SK-N-SH (cell line): ENCODE results near the gene RUFY3. TPM values are rescaled to one million over a fixed set of nuclear protein-coding genes. Genes with fewer than 3 reads are reported as not detected.

ENCODE experiments used
- CTCF ChIA-PET: fragments of 300-600, 350-600 bp; formaldehyde crosslinking; extraction: SDS; loops from one replicate; lab custom pipeline; 2021; lab: Yijun Ruan, JAX
- POLR2A ChIA-PET: fragments of 350-600 bp; sonication (Branson Sonifier 250); formaldehyde crosslinking; extraction: SDS; loops from one replicate; lab custom pipeline; 2020; ENCODE audit warnings: antibody characterized with exemption, inconsistent platforms; lab: Yijun Ruan, JAX
- DNase-seq: peaks from one replicate; pipeline ENCODE4 v3.0.0; 2012
- H2AFZ ChIP-seq: fragments of 200-600 bp; sonication (generic); 2 replicates; pipeline ENCODE4 v1.8.1; 2016; ENCODE audit warnings: antibody characterized with exemption, mild to moderate bottlenecking, low read depth
- H3F3A ChIP-seq: fragments of 200-600 bp; sonication (generic); replicated peaks from 2 replicates; pipeline ENCODE3; 2016; ENCODE audit warnings: antibody characterized with exemption, mild to moderate bottlenecking; ENCODE audit not compliant: insufficient read depth
- H3K27ac ChIP-seq, 2 experiments: fragments of 200-500 bp in 1 of 2; fragments of 200-600 bp in 1 of 2; sonication (Bioruptor generic) in 1 of 2; sonication (generic), shearing (Covaris generic) in 1 of 2; 2 replicates each; pipeline versions ENCODE4 v1.5.1 to v1.6.1; 2014 to 2016; ENCODE audit warnings: low read depth in 2 of 2, inconsistent platforms in 1 of 2, low read length in 1 of 2, mild to moderate bottlenecking in 1 of 2, mixed read lengths in 1 of 2
- H3K27me3 ChIP-seq: fragments of 200-600 bp; sonication (generic), shearing (Covaris generic); 2 replicates; pipeline ENCODE4 v1.6.1; 2016; ENCODE audit warnings: mixed run types; ENCODE audit not compliant: insufficient read depth
- H3K36me3 ChIP-seq, 2 experiments: fragments of 200-500 bp in 1 of 2; fragments of 200-600 bp in 1 of 2; sonication (Bioruptor generic) in 1 of 2; sonication (generic) in 1 of 2; replicated peaks in 1 of 2; 2 replicates each; pipeline versions ENCODE3 to v1.5.1; 2014 to 2016; ENCODE audit warnings: low read length in 1 of 2, mild to moderate bottlenecking in 1 of 2; ENCODE audit not compliant: insufficient read depth in 2 of 2, control insufficient read depth in 1 of 2
- H3K4me1 ChIP-seq, 2 experiments: fragments of 200-500 bp in 1 of 2; fragments of 200-600 bp in 1 of 2; sonication (Bioruptor generic) in 1 of 2; sonication (generic), shearing (Covaris generic) in 1 of 2; 2 replicates each; pipeline versions ENCODE4 v1.5.1 to v1.6.1; 2014 to 2016; ENCODE audit warnings: low read depth in 1 of 2, low read length in 1 of 2, mixed run types in 1 of 2; ENCODE audit not compliant: insufficient read depth in 2 of 2, control insufficient read depth in 1 of 2
- H3K4me2 ChIP-seq: fragments of 200-600 bp; sonication (generic), shearing (Covaris generic); 2 replicates; pipeline ENCODE4 v1.6.1; 2017; ENCODE audit warnings: mixed run types
- H3K4me3 ChIP-seq, 2 experiments: fragments of 200-500 bp in 1 of 2; fragments of 200-600 bp in 1 of 2; sonication (Bioruptor generic) in 1 of 2; sonication (generic), shearing (Covaris generic) in 1 of 2; 2 replicates each; pipeline versions ENCODE4 v1.5.1 to v1.8.1; 2014 to 2016; ENCODE audit warnings: low read depth in 2 of 2, inconsistent platforms in 1 of 2, low read length in 1 of 2, mild to moderate bottlenecking in 1 of 2, mixed read lengths in 1 of 2, moderate library complexity in 1 of 2
- H3K79me2 ChIP-seq: fragments of 200-600 bp; sonication (generic); 2 replicates; pipeline ENCODE4 v1.8.1; 2017; ENCODE audit warnings: mild to moderate bottlenecking; ENCODE audit not compliant: insufficient read depth
- H3K9ac ChIP-seq: fragments of 200-600 bp; sonication (generic); 2 replicates; pipeline ENCODE4 v1.6.1; 2017; ENCODE audit warnings: mixed run types
- H3K9me2 ChIP-seq: fragments of 200-600 bp; sonication (generic); 2 replicates; pipeline ENCODE4 v1.6.1; 2017; ENCODE audit warnings: mixed run types
- H3K9me3 ChIP-seq: fragments of 200-600 bp; sonication (generic); 2 replicates; pipeline ENCODE4 v1.6.1; 2017; ENCODE audit warnings: mixed run types, mild to moderate bottlenecking, moderate library complexity
- H4K20me1 ChIP-seq: fragments of 200-600 bp; sonication (generic); 2 replicates; pipeline ENCODE4 v1.6.1; 2017; ENCODE audit warnings: mild to moderate bottlenecking, mixed run types; ENCODE audit not compliant: insufficient read depth
- CHD2 ChIP-seq: fragments of 150-350 bp; IDR thresholded peaks from 2 replicates; pipeline ENCODE4 v1.6.1; 2018; ENCODE audit warnings: low read length; ENCODE audit not compliant: partially characterized antibody
- CTCF ChIP-seq: fragments of 200-600 bp; sonication (generic); IDR thresholded peaks from 2 replicates; pipeline ENCODE4 v1.6.1; 2017; ENCODE audit warnings: antibody characterized with exemption, mild to moderate bottlenecking, moderate library complexity
- ELF1 ChIP-seq: IDR thresholded peaks from 2 replicates; pipeline ENCODE4 v1.4.0; 2012
- EP300 ChIP-seq, 2 experiments: IDR thresholded peaks; 2 replicates each; pipeline versions ENCODE4 v1.4.0 to v1.6.1; 2012; ENCODE audit warnings: borderline replicate concordance in 1 of 2, low read depth in 1 of 2, low read length in 1 of 2
- FOSL2 ChIP-seq: IDR thresholded peaks from 2 replicates; pipeline ENCODE4 v1.4.0; 2012; ENCODE audit warnings: low read depth, mild to moderate bottlenecking, moderate library complexity, borderline replicate concordance
- FOXJ3 ChIP-seq: sonication (generic); formaldehyde crosslinking; IDR thresholded peaks from 2 replicates; pipeline ENCODE4 v1.5.1; 2020; ENCODE audit warnings: mild to moderate bottlenecking, missing genetic modification reagents
- GABPA ChIP-seq: IDR thresholded peaks from 2 replicates; pipeline ENCODE4 v1.4.0; 2012; ENCODE audit warnings: low read depth, mild to moderate bottlenecking
- IRF3 ChIP-seq: fragments of 150-350 bp; IDR thresholded peaks from 2 replicates; pipeline ENCODE4 v1.6.1; 2016; ENCODE audit warnings: mild to moderate bottlenecking, low read depth, low read length
- JUND ChIP-seq: IDR thresholded peaks from 2 replicates; pipeline ENCODE4 v1.4.0; 2012
- MEF2A ChIP-seq: IDR thresholded peaks from 2 replicates; pipeline ENCODE4 v1.4.0; 2012; ENCODE audit warnings: low read depth, borderline replicate concordance
- NRF1 ChIP-seq: IDR thresholded peaks from 2 replicates; pipeline ENCODE4 v1.6.1; 2012; ENCODE audit warnings: low read depth, mild to moderate bottlenecking, low read length
- PBX3 ChIP-seq: IDR thresholded peaks from 2 replicates; pipeline ENCODE4; 2012
- RAD21 ChIP-seq: IDR thresholded peaks from 2 replicates; pipeline ENCODE4 v1.6.1; 2012; ENCODE audit warnings: mild to moderate bottlenecking, low read length
- REST ChIP-seq: IDR thresholded peaks from 2 replicates; pipeline ENCODE4 v1.6.1; 2012; ENCODE audit warnings: mild to moderate bottlenecking, low read depth, low read length, moderate library complexity
- RFX5 ChIP-seq: IDR thresholded peaks from 2 replicates; pipeline ENCODE4 v1.6.1; 2012; ENCODE audit warnings: mild to moderate bottlenecking, improper control_type of control experiment, low read length
- SIN3A ChIP-seq: IDR thresholded peaks from 2 replicates; pipeline ENCODE4 v1.6.1; 2012; ENCODE audit warnings: low read depth, mild to moderate bottlenecking, low read length, moderate library complexity, borderline replicate concordance
- TEAD4 ChIP-seq: IDR thresholded peaks from 2 replicates; pipeline ENCODE4 v1.4.0; 2012; ENCODE audit warnings: mild to moderate bottlenecking, borderline replicate concordance; ENCODE audit not compliant: insufficient read depth
- YY1 ChIP-seq: IDR thresholded peaks from 2 replicates; pipeline ENCODE4 v1.4.0; 2012; ENCODE audit warnings: low read depth, mild to moderate bottlenecking
- WGBS: methylation state at CpG from one replicate; pipeline ENCODE4 v1.1.6; 2017; ENCODE audit warnings: low lambda C conversion rate; 5-methylcytosine and 5-hydroxymethylcytosine counted together
- polyA plus RNA-seq, 3 experiments: library from polyadenylated mRNA; depleted of rRNA; stranded (reverse); fragments of >200 nt; gene quantifications; 2 replicates each; pipeline ENCODE4 v1.2.3, GENCODE V29; 2012
- TF ChIP-seq, protein P1 (sequence below): fragments of 150-350 bp; IDR thresholded peaks from 2 replicates; pipeline ENCODE4 v1.6.1; 2017; ENCODE audit warnings: antibody characterized with exemption, low read length, low read depth, borderline replicate concordance
- TF ChIP-seq, protein P2 (sequence below): IDR thresholded peaks from 2 replicates; pipeline ENCODE4 v1.4.0; 2012; ENCODE audit warnings: low read depth, borderline replicate concordance

Gene RUFY3
- polyA plus RNA-seq, 1 of the 3 experiments (the other 2 are of a cell fraction) = 22.8 TPM

GRCh38 chr4:70801265-70801809, 79.6 kb downstream of the RUFY3 start:
- Histone ChIP-seq H3K9ac (no peak overlapping the region), H3K27me3 (no peaks in the 10 kb centered on the region), H3K27ac (no peak overlapping the region), H3K4me2 (no peak overlapping the region), H2AFZ (no peak overlapping the region), H3K9me2 (no peaks in the 10 kb centered on the region), H4K20me1 (no peaks in the 10 kb centered on the region), H3K4me3 (no peak overlapping the region), H3F3A (no peaks in the 10 kb centered on the region), H3K4me1 (no peaks in the 10 kb centered on the region), H3K79me2 (no peaks in the 10 kb centered on the region), H3K36me3 (peaks cover 32 to 55% of the 10 kb centered on the region in 2 experiments), H3K9me3 (no peaks in the 10 kb centered on the region)
- CTCF ChIA-PET = no interaction called here
- WGBS = 95% methylated on average over 1 of the region's 1 CpG
- POLR2A ChIA-PET = no interaction called here
- DNase-seq = no peak
- TF ChIP-seq ELF1 = no peak
- TF ChIP-seq TEAD4 = no peak
- no peak for TF ChIP-seq IRF3
- TF ChIP-seq JUND = no peak
- no peak for TF ChIP-seq CTCF
- no peak for TF ChIP-seq YY1
- no peak for TF ChIP-seq RAD21
- TF ChIP-seq NRF1 = no peak
- TF ChIP-seq PBX3 = no peak
- no peak for TF ChIP-seq FOXJ3
- TF ChIP-seq EP300 (IDR thresholded peaks at IDR 0.05; ENCODE audit: borderline replicate concordance in 1 of 2, low read depth in 1 of 2, low read length in 1 of 2) = no peak
- no peak for TF ChIP-seq CHD2
- no peak for TF ChIP-seq MEF2A
- TF ChIP-seq SIN3A = no peak
- TF ChIP-seq, protein P1, sequence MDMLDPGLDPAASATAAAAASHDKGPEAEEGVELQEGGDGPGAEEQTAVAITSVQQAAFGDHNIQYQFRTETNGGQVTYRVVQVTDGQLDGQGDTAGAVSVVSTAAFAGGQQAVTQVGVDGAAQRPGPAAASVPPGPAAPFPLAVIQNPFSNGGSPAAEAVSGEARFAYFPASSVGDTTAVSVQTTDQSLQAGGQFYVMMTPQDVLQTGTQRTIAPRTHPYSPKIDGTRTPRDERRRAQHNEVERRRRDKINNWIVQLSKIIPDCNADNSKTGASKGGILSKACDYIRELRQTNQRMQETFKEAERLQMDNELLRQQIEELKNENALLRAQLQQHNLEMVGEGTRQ = no peak
- TF ChIP-seq FOSL2 = no peak
- no peak for TF ChIP-seq GABPA
- TF ChIP-seq REST = no peak
- TF ChIP-seq RFX5 = no peak
- TF ChIP-seq, protein P2, sequence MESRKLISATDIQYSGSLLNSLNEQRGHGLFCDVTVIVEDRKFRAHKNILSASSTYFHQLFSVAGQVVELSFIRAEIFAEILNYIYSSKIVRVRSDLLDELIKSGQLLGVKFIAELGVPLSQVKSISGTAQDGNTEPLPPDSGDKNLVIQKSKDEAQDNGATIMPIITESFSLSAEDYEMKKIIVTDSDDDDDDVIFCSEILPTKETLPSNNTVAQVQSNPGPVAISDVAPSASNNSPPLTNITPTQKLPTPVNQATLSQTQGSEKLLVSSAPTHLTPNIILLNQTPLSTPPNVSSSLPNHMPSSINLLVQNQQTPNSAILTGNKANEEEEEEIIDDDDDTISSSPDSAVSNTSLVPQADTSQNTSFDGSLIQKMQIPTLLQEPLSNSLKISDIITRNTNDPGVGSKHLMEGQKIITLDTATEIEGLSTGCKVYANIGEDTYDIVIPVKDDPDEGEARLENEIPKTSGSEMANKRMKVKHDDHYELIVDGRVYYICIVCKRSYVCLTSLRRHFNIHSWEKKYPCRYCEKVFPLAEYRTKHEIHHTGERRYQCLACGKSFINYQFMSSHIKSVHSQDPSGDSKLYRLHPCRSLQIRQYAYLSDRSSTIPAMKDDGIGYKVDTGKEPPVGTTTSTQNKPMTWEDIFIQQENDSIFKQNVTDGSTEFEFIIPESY = no peak
